Activated T-cell treated with anti-CD3 and anti-CD28 coated beads for 24 hours (primary cell): Measurements from ENCODE around the gene CDK10.
"Not testable (repeated sequence)": the region's sequence is repeated elsewhere in the genome, so short reads cannot be mapped to it uniquely, and the experiment has no call there.

Source experiments
- DNase-seq: peaks from one replicate; pipeline ENCODE4 v3.0.0-alpha.2; 2020; ENCODE audit warnings: low read depth

The CDK10 gene, protein sequence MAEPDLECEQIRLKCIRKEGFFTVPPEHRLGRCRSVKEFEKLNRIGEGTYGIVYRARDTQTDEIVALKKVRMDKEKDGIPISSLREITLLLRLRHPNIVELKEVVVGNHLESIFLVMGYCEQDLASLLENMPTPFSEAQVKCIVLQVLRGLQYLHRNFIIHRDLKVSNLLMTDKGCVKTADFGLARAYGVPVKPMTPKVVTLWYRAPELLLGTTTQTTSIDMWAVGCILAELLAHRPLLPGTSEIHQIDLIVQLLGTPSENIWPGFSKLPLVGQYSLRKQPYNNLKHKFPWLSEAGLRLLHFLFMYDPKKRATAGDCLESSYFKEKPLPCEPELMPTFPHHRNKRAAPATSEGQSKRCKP

DNA sequence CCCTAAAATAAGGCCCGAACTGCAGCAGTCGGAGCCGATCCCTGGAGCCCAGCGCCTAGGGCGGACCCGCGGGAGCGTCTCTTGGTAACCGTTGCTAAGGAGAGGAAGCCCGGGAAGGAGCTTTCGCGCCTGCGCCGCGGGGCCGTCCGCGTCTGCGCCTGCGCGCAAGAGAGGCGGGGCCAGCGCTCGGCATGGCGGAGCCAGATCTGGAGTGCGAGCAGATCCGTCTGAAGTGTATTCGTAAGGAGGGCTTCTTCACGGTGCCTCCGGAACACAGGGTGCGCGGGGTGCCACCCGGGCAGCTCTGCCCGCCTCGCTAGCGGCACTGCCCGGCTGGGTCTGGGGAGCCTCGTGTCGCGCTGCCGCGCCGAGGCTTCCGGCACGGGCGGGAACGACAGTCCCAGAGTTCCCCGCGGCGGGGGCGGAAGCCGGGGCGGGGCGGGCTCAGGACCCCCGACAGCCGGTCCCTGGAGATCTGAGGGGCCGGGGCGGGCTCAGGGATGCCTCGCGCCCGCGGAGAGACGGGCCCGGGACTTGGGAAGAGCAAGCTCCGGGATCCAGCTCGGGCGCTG, at the start of gene CDK10:
TSS of gene CDK10 (plus strand) at position 170 of the 572 bp plus-strand sequence. CDS start at position 192, 22 bp downstream.
- peak; percentile 92 for DNase-seq

DNA sequence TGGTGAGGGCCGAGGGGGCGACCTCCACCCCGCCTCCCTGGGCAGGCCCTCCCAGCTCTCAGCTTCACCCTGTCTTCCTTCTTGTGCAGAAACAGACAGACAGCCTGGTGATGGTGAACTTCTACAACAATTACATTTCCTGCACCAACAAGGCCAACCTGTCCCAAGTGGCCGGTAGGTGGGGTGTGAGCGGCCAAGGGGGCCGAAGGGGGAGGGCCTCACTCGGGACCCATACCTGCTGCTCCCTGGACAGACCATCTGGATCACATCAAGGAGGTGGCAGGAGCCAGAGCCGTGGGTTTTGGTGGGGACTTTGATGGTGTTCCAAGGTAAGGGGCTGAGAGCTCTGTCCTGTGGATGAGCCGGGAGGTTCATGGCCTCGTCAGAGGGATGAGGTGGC, 49.1 kb upstream of the CDK10 start:
- DNase-seq, result no peak

DNA sequence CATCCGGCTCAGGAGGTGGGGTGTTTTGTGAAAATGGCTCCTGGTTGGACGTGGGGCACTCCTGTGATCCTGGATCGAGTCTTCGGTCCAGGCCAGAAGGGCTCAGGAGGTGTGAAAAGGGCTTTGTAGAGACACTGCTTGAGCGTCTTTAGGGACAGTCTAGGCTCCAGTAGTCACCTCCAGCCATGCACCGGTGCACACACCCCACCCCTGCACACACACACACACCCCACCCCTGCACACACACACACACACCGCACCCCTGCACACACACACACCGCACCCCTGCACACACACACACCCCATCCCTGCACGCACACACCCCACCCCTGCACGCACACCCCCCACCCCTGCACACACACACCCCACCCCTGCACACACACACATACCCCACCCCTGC, 48.0 kb upstream of the CDK10 start:
- no peak for DNase-seq

DNA sequence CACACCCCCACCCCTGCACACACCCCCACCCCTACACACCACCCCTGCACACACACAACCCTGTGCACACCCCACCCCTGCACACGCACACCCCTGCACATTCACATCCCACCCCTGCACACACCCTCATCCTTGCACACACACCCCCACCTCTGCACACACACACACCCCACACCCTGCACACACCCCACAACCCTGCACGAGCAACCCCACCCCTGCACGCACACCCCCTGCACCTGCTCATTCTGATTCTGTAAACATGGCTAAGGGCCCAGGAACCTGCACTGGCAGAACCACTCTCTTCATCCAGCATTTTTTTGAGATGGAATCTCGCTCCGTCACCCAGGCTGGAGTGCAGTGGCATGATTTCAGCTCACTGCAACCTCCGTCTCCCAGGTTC, 47.1 kb upstream of the CDK10 start:
- DNase-seq, result no peak

DNA sequence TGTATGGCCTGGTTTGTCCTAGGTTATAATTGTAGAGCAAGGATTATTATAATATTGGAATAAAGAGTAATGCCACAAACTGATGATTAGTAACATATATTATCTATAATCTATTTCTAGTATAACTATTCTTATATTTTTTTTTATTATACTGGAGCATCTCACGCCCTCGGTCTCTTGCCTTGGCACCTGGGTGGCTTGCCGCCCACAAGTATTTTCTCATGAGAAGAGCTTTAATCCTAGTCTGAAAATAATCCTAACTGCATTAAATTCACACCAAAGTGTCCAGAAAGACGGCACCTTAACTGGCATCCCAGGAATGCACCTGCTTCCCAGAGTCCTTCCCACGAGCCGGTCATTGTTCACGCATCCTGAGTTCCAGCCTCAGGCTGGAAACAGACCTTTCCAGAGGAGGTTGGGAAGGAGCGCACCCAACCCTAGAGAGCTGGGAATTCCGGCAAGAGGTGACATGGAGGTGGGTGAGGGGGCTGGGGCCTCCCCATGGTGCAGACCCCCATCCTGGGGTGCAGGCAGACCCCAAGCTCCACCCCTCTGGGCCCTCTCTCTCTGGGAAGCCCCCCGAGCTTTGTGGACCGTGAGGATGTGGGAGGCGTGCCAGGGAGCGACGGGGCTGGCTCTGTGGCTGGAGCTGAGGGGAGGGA, 44.9 kb upstream of the CDK10 start:
- no peak for DNase-seq

DNA sequence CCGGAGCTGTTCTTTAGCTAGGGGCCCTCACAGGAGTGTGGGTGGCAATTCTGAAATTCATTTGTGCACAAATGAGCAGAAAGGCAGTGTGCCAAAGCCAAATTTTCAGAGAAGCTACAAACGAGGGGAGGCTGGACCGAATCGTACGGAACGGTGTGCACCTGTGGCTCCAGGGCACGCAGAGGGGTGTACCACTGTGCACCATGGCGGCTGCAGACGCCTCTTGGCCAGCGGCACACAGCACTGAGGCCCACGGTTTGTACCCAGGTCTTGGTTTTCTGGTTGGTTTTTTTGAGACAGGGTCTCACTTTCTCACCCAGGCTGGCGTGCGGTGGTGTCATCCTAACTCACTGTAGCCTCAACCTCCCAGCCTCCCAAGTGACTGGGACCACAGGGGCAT, 43.9 kb upstream of the CDK10 start:
- no peak for DNase-seq

DNA sequence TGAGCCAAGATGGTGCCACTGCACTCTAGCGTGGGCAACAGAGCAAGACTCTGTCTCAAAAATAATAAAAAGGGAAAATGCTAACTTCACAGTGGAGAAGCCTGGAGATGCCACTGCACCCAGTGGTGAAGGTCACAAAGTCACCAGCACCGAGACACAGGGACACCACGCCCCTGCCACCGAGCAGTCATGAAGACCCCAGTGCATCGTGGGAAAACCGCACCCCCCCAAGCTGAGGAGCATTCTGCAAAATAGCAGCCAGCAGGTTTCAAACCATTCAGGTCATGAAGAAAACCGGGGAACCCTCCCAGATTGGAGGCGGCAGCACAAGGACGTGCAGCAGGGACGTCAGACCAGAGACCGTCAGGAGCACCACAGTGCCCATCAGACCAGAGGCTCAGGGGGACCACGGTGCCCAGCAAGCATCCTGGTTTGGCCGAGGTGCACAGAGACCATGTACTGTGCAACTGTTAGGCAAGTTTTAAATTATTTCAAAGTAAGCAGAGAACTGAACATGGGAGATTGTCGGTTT, 42.7 kb upstream of the CDK10 start:
- DNase-seq, result no peak

DNA sequence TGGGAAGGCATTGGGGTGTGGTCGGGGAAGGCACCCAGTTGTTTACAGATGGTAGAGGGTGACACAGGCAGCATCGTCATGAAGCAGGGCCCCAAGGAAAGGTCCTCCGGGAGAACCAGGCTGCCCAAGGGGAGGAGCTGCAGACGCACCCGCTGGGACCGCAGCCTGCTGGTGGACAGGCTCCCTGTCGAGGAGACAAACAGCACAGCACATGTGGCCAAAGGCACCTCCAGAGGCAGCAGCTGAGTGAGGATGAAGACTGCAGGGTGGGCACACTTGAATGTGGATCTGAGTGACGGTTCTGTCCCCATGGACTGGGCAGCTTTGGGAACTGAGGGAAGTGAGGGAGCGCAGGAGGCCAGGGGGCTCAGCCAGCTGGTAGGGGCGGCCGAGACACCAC, 41.4 kb upstream of the CDK10 start:
- DNase-seq, result no peak

DNA sequence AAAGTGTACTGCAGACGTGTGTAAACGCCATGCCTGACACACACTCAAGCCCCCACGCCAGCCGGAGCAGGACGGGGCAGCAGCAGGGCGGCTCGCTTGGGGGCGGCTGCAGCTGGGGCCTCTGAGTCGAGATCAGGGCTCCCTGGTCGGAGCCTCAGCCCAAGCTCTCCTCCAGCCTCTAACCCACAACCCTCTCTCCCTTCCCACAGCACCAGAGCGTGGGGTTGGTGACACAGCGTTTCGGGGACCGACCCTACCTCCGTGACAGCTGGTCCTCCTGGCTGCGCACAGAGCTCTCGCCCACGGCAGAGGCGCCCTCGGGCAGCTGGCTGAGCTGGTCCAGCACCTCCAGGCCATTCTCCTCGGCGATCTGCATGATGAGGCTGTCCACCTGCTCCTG, 40.2 kb upstream of the CDK10 start:
- no peak for DNase-seq

DNA sequence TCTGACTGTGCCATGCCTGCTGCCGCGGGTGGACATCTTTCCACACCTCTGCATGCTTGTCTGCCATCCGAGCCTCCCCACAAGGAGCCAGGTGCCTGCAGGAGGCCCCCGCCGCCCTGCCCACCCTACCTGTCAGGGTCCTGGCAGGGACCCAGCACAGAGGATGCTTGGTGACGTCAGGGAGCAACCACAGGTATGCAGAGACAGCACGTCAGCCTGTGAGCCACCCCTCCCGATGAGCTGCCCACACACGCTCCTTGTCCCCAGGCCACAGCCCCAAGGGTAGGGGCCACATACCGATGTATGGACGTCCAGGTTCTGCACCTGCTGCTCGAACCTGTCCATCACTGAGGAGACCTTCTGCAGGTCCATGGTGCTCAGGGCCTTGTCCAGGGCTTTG, 39.6 kb upstream of the CDK10 start:
- no peak for DNase-seq

DNA sequence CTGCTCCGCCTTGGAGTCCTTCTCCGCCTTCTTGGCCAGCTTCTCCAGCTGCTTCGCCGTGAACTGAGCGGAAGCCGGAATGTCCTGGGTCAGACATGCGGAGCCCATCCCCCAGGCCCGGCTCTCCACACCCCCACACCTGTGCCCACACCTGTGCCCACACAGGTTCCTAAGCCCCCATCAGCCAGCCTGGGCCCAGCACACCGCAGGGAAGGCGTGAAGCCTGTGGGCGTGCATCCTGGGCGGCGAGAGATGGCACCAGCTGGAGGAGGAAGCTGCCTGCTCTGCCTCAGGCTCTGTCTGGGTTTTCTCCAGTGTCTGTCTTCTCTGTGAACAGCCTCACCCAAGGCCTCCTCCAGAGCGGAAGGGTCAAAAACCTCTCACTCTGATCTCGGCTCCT, 34.9 kb upstream of the CDK10 start:
- no peak for DNase-seq

DNA sequence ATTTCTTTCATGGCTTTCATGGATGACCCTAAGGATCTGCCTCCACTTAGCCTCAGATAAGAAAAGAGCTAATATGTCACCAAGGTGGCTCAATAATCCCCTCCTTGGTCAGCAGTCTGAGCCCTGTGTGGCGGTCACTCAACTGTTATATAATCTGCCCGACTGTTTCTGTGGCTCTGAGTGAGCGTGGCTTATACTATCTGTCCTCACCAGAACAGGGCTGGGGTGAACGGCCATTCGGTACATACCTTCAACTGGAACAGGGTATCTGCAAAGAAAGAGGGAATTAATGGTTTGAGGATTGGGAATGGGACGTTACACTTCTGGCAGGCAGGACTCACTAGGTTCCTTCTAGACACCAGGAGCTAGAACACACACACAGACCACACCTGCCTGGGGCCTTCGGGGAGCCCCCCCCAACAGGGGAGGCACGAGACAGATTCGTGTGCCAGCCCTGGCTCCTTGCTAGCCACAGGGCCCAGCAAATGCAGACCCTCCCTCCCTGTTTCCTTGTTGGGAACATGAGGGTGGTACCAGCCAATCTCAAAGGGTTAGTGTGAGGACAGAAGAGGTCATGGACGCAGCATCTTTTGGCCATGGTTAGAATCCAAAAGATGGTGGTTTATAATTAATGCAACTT, 32.7 kb upstream of the CDK10 start:
- no peak for DNase-seq

DNA sequence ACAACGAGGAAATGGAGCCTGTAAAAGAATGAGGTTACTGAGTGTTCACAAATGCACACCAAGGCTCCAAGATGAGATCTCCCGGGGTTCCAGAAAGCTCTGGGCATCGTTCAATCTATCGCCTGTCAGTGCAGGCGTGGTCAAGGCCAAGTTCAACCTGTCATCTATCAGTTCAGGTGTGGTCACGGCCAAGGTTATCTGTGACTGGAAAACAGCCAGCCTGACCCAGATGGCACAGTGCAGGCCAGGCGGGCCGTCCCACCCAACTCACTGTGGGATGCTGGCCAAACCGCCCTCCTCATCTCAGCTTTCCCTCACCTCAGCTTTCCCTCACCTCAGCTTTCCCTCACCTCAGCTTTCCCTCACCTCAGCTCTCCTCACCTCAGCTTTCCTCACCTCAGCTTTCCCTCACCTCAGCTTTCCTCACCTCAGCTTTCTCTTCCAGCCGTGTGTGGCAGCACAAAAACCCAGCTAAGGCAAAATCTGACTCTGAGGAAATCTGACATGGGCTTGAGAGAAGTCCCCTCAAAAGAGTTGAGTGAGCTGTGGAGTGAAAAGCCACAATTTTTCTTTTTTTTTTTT, 31.3 kb upstream of the CDK10 start:
- DNase-seq, result no peak

DNA sequence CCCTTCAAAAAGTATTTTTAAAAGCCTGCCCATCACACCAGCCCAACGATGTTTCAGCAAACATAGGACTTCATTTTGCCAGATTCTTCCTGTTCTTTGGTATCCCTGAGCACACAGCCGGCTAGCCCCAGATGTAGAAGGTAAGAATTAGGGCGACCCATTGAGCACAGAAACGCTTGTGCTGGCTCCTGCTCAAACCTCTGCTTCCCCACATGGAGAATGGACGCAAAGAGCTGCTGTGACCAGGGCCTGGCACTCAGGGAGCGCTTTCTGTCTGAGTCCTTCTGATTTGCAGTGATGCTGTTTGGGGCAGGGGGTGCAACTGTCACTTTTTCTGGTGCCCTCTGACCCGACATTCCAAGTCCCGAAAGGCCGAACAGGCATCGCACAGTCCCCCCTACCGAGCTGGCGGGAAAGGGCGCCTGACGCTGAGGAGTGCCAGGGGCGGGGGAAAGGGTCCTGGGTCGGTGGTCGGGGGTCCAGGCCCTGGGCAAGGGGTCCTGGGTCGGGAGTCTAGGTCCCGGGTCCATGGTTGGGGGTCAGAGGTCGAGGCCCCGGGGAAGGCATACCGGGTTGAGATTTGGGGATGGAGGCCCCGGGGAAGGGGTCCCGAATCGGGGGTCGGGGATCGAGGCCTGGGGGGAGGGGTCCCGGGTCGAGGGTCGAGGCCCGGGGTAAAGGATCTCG, 29.9 kb upstream of the CDK10 start:
- no peak for DNase-seq

DNA sequence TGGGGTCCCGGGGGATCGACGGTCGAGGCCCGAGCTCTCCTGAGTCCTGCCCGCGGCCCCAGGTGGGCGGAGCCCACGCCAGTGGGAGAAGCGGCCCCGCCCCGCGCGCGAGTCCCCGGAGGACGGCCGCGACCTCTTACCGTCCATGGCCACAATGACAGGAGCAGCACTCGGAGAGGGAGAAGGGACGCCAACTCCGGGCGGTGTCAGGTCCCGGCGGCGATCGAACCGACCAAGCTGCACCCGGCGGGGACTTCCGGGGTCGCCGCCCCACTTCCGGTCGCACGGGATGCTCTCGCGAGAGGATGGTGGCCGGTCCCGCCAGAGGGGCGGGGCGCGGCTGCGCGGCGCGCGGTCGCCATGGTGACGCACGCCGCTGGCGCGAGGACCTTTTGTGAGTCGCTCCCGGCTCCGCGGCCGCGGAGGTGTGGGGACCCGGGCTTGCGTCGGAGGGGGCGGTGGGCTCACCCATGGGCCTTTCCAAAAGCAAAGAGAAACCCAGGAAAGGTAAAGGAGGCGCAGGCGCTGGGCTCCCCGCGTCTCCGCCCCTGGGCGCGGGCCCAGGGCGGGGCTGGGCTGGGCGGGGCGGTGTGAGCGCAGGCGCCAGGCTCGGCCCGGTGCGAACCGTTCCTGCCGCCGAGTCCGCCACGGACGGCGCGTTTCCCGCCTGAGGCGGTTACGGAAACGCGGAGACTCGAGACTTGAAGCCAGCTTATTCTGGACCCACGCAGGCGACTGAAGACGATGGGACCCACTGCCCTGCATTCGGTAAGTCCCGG, 28.9 kb upstream of the CDK10 start, which contains the start of the genes CHMP1A and SPATA33:
TSS of gene CHMP1A (minus strand) at position 267 of the 779 bp plus-strand sequence. CDS start at position 147, 120 bp downstream.
TSS of gene SPATA33 (plus strand) at position 395 of the 779 bp plus-strand sequence. CDS start at position 471, 76 bp downstream.
- peak; percentile 90 for DNase-seq

DNA sequence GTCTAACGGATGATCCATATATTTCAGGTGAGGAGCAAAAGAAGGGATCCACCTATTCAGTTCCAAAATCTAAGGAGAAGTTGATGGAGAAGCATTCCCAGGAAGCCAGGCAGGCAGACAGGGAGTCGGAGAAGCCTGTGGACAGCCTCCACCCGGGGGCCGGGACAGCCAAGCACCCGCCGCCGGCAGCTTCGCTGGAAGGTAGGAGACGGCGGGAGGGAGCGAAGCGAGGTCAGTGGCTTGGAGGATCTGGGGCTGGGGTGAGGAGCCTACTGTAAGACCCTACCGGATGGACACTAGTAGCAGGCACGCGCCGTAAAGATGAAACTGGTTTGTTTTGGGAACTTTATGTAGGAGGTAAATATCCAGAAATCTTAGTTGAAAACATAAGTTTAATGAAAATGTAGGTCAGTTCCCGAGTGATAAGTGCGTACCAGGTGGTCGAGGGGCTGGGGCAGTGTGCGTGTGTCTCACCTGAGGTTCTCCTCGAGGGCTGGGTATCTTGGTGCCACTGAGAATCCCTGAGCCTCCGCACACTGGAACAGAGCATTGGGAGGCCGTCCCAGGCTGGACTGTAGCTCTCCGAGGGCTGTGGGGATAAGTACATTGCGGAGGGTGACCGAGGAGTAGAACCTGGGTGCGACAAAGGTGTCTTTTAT, 28.1 kb upstream of the CDK10 start:
- no peak for DNase-seq

DNA sequence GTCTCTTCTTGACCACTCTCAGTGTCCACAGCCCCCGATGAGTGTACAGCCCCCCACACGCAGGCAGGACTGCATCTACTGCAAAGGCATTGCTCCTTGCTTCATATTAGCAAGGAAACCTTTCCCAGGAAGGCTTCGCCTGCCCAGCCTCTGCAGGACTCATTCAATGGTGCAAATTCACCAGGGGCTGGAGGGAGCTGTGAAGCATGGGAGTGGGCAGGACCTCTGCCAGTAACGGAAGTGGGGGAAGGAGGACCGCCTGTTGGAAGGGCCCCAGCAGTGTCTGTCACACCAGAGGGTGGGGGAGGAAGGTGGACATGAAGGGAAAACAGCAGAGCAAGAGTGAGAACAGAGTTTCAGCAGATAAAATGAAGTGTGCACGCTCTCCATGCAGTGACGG, 26.3 kb upstream of the CDK10 start:
- DNase-seq, result no peak

DNA sequence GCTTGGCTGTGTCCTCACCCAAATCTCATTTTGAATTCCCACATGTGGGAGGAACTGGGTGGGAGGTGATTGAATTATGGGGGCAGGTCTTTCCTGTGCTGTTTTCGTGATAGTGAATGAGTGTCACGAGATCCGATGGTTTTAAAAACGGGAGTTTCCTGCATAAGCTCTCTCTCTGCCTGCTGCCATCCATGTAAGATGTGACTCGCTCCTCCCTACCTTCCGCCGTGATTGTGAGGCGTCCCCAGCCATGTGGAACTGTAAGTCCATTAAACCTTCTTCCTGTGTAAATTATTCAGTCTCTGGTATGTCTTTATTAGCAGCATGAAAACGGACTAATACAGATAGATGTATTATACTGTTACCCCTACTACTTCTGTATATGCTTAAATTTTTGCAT, 25.3 kb upstream of the CDK10 start:
- DNase-seq, result no peak

DNA sequence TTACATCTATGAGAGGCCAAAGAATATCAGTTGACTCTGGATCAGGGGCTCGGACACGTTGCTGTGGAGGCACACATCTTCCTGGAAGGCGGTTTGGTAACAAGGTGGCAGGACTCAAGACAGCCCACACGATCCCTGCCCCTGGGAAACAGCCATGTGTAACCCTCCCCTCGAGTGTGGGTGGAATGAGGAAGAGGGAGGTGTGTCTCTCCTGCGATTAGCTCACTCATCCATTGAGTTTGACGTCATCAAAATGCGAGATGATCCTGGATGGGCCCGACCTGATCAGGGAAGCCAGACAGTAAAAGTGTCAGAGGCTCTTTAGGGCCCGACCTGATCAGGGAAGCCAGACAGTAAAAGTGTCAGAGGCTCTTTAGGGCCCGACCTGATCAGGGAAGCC, 22.3 kb upstream of the CDK10 start:
- not testable (repeated sequence) for DNase-seq

DNA sequence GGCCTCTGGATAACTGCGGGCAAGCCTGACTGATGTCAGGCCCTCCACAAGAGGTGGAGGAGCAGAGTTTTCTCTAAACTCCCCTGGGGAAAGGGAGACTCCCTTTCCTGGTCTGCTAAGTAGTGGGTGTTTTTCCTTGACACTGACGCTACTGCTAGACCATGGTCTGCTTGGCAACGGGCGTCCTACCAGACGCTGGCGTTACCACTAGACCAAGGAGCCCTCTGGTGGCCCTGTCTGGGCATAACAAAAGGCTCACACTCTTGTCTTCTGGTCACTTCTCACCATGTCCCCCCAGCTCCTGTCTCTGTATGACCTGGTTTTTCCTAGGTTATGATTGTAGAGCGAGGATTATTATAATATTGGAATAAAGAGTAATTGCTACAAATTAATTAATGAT, 19.5 kb upstream of the CDK10 start:
- not testable (repeated sequence) for DNase-seq
